Measurements from ENCODE around the gene ECEL1.
"Not testable (repeated sequence)": the region's sequence is repeated elsewhere in the genome, so short reads cannot be mapped to it uniquely, and the experiment has no call there.

ECEL1 gene, protein sequence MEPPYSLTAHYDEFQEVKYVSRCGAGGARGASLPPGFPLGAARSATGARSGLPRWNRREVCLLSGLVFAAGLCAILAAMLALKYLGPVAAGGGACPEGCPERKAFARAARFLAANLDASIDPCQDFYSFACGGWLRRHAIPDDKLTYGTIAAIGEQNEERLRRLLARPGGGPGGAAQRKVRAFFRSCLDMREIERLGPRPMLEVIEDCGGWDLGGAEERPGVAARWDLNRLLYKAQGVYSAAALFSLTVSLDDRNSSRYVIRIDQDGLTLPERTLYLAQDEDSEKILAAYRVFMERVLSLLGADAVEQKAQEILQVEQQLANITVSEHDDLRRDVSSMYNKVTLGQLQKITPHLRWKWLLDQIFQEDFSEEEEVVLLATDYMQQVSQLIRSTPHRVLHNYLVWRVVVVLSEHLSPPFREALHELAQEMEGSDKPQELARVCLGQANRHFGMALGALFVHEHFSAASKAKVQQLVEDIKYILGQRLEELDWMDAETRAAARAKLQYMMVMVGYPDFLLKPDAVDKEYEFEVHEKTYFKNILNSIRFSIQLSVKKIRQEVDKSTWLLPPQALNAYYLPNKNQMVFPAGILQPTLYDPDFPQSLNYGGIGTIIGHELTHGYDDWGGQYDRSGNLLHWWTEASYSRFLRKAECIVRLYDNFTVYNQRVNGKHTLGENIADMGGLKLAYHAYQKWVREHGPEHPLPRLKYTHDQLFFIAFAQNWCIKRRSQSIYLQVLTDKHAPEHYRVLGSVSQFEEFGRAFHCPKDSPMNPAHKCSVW

DNA sequence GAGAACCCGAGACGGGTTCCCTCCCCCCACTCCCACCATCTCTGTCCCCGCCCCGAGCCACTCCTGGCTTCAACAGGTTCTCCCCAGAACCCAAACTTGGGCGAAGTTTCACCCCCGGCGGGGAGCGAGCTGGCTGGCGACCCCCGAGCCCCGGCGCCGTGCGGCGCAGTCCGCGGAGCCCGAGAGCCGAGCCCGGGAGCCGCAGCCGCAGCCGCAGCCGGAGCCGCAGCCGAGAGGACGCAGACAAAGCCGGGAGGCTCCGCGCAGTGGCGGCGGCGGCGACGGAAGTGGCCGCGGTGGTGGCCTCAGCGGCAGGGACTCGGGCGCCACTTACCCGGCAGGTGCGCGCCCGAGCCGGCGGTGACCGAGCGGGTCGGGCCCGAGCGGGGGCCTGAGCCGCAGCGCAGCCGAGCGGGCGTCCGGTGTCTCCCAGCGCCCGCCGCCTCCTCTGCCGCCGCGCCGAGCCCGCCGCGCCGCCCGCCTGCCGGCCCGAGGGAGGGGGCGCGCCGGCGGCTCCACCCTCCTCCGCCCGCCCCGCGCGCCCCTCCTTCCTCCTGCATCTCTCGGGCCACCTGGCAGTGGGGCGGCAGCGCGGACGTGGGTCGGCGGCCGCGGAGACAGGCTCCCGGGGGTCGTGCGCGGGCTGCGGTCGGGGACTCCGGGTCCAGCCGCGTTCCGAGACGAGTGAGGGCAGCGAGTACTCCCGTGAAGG, at the start of gene ECEL1:
ECEL1 (minus strand) TSS at position 450 of the 712 bp plus-strand sequence. CDS start 1,181 bp downstream, outside the sequence.
- Mint-ChIP-seq H3K27ac (peak within 1 kb of the TSS; percentile 8), H3K9me3 (no peaks in the 10 kb centered on the region), H3K4me1 (peaks cover 14% of the 10 kb centered on the region), H3K4me3 (peak within 1 kb of the TSS; percentile 29), H3K27me3 (peaks cover 88% of the 10 kb centered on the region), H3K36me3 (no peaks in the 10 kb centered on the region)
- CTCF ChIA-PET: no interaction called here
- DNase-seq: no peak

DNA sequence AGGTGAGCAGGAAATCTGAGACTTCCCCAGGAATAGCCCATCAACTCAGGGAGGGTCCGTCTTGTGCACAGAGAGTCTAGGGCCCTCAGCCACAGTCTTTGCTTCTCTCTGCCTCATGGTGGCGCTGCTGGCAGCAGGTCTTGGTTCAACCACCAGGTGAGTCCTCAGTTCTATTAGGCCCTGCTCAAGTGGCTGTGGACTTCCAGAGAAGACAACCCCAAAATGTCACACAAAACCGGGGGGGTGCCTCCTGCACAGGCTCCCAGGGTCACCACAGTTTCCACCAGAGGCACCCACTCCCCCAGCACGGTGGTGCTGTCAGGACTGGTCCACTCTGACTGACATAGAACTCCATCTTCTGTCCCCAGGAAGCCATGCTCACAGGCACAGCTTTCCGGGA, 49.4 kb upstream of the ECEL1 start:
- CTCF ChIA-PET: interaction anchor here (1.2 kb wide), 1 partner anchor 9 kb away, joined by 3 read pairs; no protein-coding TSS in a partner anchor
- DNase-seq: no peak
- Mint-ChIP-seq H3K27me3 (peaks cover 59% of the 10 kb centered on the region), H3K4me3 (no peak overlapping the region), H3K9me3 (peaks cover 5% of the 10 kb centered on the region), H3K4me1 (peaks cover 5% of the 10 kb centered on the region), H3K27ac (no peak overlapping the region), H3K36me3 (no peaks in the 10 kb centered on the region)

DNA sequence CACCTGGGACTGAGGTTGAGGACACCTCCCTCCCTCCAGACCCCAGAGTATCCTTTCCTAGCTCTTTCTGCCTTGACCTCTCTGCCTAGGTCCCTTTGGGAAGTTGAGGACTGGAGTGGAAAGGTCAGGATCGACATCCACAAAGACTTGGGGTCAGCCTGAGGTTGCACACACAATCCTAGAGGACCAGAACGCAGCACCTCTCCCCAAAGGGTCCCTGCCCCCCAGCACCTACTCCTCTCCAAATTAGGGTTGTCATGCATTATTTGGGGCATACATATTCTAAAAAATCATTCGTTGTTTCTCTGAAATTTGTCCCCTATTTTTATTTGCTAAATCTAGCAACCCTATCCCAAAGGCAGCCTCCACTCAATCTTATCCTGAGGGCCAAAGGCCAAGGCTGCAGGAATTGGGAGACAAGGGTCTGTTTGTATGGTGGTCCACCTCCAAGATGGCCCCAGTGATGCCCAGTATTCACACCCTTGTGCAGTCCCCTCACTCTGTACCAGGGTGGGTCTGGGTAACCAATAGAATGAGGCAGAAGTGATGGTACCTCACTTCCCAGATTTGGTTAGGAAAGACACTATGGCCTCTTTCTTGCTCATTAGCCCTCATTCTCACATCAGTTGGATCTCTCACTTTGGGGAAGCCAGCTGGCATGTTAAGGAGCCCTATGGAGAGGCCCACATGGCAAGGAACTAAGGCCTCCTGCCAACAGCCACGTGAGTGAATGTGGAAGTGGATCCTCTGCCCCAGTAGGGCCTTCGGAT, 48.3 kb upstream of the ECEL1 start:
- Mint-ChIP-seq H3K27ac (no peak overlapping the region), H3K4me1 (peaks cover 5% of the 10 kb centered on the region), H3K36me3 (no peaks in the 10 kb centered on the region), H3K27me3 (peaks cover 59% of the 10 kb centered on the region), H3K4me3 (no peak overlapping the region), H3K9me3 (peaks cover 5% of the 10 kb centered on the region)
- no peak for DNase-seq
- CTCF ChIA-PET: no interaction called here

GRCh38 chr2:232534940-232535651, 47.5 kb upstream of the ECEL1 start:
- peaks cover 5% of the 10 kb centered on the region for H3K4me1 Mint-ChIP-seq
- no peak overlapping the region for H3K27ac Mint-ChIP-seq
- H3K27me3 Mint-ChIP-seq: peaks cover 57% of the 10 kb centered on the region
- no peak overlapping the region for H3K4me3 Mint-ChIP-seq
- H3K36me3 Mint-ChIP-seq: no peaks in the 10 kb centered on the region
- CTCF ChIA-PET: no interaction called here
- peaks cover 5% of the 10 kb centered on the region for H3K9me3 Mint-ChIP-seq
- DNase-seq: no peak

GRCh38 chr2:232533944-232534710, 46.5 kb upstream of the ECEL1 start:
- DNase-seq: no peak
- Mint-ChIP-seq H3K9me3 (peaks cover 5% of the 10 kb centered on the region), H3K4me3 (no peak overlapping the region), H3K27me3 (peaks cover 50% of the 10 kb centered on the region), H3K36me3 (no peaks in the 10 kb centered on the region), H3K27ac (no peak overlapping the region), H3K4me1 (peaks cover 8% of the 10 kb centered on the region)
- CTCF ChIA-PET: no interaction called here

DNA sequence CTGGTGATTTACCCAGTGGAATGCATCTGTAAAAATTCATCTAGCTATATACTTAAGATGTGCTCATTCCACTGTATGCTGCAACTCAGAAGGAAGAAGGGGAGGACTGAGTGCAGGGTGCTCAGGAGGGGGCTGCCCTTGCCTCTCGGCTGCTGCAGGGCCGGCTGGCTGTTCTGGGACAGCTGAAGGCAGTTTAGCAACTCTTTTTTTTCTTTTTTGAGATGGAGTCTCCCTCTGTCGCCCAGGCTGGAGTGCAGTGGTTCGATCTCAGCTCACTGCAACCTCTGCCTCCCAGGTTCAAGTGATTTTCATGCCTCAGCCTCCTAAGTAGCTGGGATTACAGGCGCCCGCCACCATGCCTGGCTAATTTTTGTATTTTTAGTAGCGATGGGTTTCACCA, 45.2 kb upstream of the ECEL1 start:
- H3K9me3 Mint-ChIP-seq, CTCF ChIA-PET, H3K36me3 Mint-ChIP-seq, DNase-seq, H3K4me3 Mint-ChIP-seq, H3K27ac Mint-ChIP-seq: not testable (repeated sequence)
- Mint-ChIP-seq H3K4me1 (peaks cover 14% of the 10 kb centered on the region), H3K27me3 (peaks cover 50% of the 10 kb centered on the region)

- Mint-ChIP-seq H3K4me3 (no peak overlapping the region), H3K36me3 (no peaks in the 10 kb centered on the region), H3K27me3 (peaks cover 50% of the 10 kb centered on the region), H3K27ac (no peak overlapping the region), H3K9me3 (peaks cover 5% of the 10 kb centered on the region), H3K4me1 (peaks cover 14% of the 10 kb centered on the region)
- no peak for DNase-seq
- CTCF ChIA-PET: no interaction called here
These were observed 44.8 kb upstream of the ECEL1 start for GRCh38 chr2:232532419-232532818.

DNA sequence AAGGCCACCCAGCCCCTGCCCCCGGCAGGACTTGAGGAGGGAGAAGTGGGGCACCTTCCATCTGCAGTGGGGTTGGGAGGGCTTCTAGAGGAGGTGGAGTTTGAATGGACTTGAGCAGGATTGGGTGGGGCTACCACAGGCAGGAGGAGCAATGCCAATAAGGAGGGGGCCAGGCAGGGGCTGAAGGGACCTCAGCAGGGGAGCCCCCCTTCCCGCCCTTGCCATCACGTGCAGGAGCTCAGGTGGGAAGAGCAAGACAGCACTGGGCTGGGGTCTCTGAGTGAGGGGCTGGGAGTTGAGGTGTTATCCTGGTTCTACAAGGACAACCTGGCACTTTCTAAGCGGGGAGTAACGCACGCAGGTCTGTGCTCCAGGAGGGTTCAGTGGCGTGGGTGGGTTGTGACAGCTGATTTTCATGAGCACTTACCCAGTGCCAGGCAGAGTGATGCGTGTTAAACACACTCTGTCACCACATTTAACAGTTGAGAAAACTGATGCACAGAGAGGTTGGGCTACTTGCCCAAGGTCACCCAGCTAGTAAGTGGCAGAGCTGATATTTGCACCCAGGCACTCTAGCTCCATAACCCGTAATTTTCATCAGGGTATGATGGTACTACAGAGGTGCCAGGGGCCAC, 43.1 kb upstream of the ECEL1 start:
- Mint-ChIP-seq H3K27ac (no peak overlapping the region), H3K27me3 (peaks cover 60% of the 10 kb centered on the region), H3K4me3 (no peak overlapping the region), H3K4me1 (peaks cover 14% of the 10 kb centered on the region), H3K36me3 (no peaks in the 10 kb centered on the region), H3K9me3 (no peaks in the 10 kb centered on the region)
- no peak for DNase-seq
- CTCF ChIA-PET: interaction anchor here (0.6 kb wide), 1 partner anchor 11 kb away, joined by 3 read pairs; no protein-coding TSS in a partner anchor

DNA sequence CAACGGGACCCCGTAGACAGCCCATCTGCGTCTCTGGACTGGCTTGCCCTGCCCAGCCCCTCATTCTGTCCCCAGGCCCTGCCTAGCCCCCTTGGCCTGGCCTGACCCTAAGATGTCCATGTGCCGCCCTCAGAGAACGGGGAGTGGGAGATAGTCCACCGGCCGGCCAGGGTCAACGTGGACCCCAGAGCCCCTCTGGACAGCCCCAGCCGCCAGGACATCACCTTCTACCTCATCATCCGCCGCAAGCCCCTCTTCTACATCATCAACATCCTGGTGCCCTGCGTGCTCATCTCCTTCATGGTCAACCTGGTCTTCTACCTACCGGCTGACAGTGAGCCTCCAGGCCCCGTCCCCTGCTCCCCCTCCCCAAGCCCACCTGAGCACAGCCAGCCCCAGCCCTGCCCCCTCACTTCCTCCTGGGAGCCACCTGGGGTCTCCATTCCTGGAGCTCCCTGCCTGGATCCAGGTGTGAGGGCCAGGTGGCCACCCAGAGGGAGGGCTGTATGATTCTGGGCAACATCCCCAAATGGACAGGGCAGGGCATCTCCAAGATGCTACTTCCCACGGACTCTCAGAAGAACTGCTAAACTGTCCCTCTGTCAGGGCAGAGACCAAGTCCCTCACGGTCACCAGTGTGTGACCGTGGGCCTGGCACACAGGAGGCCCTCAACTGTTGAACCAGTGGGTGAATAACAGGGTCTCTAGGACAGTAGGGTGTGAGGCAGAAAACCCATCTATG, 42.3 kb upstream of the ECEL1 start:
- DNase-seq: no peak
- Mint-ChIP-seq H3K36me3 (no peaks in the 10 kb centered on the region), H3K27me3 (peaks cover 60% of the 10 kb centered on the region), H3K27ac (no peak overlapping the region), H3K9me3 (no peaks in the 10 kb centered on the region), H3K4me1 (peaks cover 14% of the 10 kb centered on the region), H3K4me3 (no peak overlapping the region)
- CTCF ChIA-PET: no interaction called here

DNA sequence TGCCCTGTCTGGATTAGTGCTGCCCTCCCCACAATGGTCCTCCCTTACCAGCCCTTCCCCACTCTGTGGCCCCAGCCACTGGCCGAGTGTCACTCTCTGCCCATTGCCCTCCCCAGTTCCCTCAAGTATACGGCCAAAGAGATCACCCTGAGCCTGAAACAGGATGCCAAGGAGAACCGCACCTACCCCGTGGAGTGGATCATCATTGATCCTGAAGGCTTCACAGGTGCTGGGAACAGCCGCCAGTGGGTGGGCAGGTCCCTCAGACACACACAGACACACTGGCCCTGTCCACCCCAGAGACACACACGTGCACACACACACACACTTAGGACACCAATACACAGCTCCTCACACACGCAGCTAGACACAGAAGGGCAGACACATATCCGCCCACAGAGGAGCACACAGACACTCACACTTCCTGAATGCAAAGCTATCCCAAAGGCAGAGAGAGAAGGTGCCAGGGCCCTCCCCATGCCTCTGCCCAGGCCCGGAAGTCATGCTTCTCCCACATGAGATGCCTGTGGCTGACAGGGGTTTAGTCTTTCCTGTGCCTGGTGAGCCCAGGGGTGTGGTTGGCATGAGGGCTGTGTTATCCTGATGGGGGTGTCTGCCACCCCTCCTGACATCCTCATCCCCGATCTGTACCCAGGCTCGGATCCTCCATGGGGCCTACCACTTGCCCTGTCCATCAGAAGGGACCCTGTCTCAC, 41.3 kb upstream of the ECEL1 start:
- peaks cover 64% of the 10 kb centered on the region for H3K27me3 Mint-ChIP-seq
- H3K4me1 Mint-ChIP-seq: peaks cover 19% of the 10 kb centered on the region
- H3K4me3 Mint-ChIP-seq: no peak overlapping the region
- H3K9me3 Mint-ChIP-seq: no peaks in the 10 kb centered on the region
- H3K27ac Mint-ChIP-seq: no peak overlapping the region
- CTCF ChIA-PET: no interaction called here
- no peaks in the 10 kb centered on the region for H3K36me3 Mint-ChIP-seq
- DNase-seq: peak; percentile 33

DNA sequence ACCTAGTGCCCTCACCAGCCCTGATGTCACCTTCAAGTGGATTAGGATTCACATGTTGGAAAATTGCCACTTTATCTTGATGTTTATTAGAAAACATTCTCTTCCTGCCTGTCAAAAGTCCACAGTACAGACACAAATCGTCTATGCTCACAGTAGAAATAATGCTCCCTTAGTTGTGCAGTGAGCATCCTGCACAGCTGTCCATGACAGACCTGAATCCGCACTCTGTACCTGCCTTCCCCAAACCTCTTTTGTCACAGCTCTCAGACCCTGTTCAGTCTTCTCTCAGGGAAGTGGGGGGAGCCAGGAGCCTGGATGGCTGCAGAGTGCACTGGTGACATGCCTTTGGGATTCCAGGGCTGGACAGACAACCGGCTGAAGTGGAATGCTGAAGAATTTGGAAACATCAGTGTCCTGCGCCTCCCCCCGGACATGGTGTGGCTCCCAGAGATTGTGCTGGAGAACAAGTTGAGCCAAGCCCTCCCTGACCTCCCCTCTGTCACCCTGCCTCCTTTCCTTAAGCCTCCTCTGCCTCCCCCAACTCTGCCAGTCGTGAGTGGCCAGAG, 40.4 kb upstream of the ECEL1 start:
- H3K4me3 Mint-ChIP-seq: no peak overlapping the region
- no peaks in the 10 kb centered on the region for H3K36me3 Mint-ChIP-seq
- peaks cover 22% of the 10 kb centered on the region for H3K4me1 Mint-ChIP-seq
- H3K9me3 Mint-ChIP-seq: no peaks in the 10 kb centered on the region
- H3K27me3 Mint-ChIP-seq: peaks cover 70% of the 10 kb centered on the region
- no peak for DNase-seq
- H3K27ac Mint-ChIP-seq: no peak overlapping the region
- CTCF ChIA-PET: no interaction called here
